Stimulated activated naive CD4-positive, alpha-beta T cell (primary cell): ENCODE data around the gene KL.

ENCODE experiments used
- DNase-seq, 6 experiments: peaks; one replicate each; lab custom pipeline; 2025; lab: John Stamatoyannopoulos, UW

Gene KL

DNA sequence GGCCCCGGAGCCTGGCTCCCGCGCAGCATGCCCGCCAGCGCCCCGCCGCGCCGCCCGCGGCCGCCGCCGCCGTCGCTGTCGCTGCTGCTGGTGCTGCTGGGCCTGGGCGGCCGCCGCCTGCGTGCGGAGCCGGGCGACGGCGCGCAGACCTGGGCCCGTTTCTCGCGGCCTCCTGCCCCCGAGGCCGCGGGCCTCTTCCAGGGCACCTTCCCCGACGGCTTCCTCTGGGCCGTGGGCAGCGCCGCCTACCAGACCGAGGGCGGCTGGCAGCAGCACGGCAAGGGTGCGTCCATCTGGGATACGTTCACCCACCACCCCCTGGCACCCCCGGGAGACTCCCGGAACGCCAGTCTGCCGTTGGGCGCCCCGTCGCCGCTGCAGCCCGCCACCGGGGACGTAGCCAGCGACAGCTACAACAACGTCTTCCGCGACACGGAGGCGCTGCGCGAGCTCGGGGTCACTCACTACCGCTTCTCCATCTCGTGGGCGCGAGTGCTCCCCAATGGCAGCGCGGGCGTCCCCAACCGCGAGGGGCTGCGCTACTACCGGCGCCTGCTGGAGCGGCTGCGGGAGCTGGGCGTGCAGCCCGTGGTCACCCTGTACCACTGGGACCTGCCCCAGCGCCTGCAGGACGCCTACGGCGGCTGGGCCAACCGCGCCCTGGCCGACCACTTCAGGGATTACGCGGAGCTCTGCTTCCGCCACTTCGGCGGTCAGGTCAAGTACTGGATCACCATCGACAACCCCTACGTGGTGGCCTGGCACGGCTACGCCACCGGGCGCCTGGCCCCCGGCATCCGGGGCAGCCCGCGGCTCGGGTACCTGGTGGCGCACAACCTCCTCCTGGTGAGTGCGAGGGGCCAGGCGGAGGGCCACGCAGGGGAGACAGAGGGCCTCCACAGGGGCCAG lies at the start of gene KL:
Gene KL, plus strand, starts transcription at position 10 of the 909 bp plus-strand sequence. Its CDS starts 18 bp downstream, at position 28.
- peak in 2 of 6 experiments; percentile 4 to 9 for DNase-seq

- no peak for DNase-seq
These were observed 48.5 kb upstream of the KL start for GRCh38 chr13:32967584-32968182.

DNA sequence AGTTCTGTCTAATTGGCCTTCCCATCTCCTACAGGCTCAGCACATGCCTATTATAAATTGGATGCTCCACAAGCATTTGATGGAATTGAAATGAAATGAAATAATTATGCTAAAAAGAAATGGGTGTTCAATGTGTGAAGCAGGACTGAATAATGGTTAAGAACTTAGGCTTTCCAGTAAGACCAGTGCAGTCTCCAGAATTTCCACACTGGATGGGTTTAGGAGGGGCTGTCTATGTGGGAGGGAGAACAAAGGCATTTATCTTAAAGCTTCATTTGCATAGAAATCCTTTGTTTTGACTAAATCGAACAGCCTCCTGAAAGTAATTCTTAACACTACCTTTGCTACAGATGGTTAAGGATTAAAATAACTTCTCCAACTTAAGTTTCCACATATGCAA lies 47.9 kb upstream of the KL start:
- DNase-seq: no peak

GRCh38 chr13:32968793-32969192 lies 47.4 kb upstream of the KL start:
- no peak for DNase-seq

- DNase-seq: no peak
These were observed 46.7 kb upstream of the KL start for GRCh38 chr13:32969516-32969941.

GRCh38 chr13:32976056-32976805 lies 40.0 kb upstream of the KL start:
- no peak for DNase-seq

- no peak for DNase-seq
These were observed 39.3 kb upstream of the KL start for GRCh38 chr13:32976912-32977311.

GRCh38 chr13:32977321-32977720 lies 38.9 kb upstream of the KL start:
- no peak for DNase-seq

DNA sequence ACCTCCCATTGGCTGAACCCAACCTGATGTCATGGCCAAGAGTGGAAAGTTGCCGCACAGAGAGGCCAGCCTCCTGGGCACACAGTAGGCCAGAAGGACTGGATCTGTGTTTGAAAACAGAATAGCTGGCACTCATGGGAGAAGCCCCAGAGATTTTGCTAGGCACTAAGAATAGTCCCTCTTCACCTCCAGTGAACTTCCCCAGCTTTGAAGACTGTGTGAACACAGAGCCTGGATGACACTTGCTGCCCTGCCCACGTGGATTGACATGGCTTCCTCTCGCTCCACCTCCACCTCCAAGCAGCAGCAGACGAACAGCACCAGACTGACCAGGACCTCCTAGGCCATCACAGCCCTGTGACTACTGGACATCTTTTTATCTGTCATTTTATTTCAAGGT lies 37.9 kb upstream of the KL start:
- no peak for DNase-seq

- DNase-seq: no peak
These were observed 33.2 kb upstream of the KL start for GRCh38 chr13:32983058-32983457.

GRCh38 chr13:32984857-32985626 lies 31.2 kb upstream of the KL start:
- no peak for DNase-seq

DNA sequence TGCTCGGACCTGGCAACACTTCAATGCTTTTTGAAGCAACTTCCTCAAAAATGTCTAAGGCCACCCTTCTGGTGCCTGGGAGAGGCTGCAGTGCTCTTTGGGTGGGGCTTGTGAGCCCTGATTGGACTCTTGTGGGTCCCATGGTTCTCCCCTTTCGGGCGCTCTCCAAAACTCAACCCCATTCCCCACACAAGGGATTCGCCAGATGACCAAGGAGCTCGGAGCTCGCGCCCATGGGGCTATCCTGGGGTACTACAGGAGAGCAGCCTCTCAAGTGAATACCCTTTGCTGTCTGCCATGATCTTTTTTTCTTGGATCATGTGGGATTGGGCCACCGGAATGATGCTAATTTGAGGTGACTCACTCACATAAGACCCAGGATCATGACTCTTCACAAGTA lies 29.7 kb upstream of the KL start:
- DNase-seq: no peak

DNA sequence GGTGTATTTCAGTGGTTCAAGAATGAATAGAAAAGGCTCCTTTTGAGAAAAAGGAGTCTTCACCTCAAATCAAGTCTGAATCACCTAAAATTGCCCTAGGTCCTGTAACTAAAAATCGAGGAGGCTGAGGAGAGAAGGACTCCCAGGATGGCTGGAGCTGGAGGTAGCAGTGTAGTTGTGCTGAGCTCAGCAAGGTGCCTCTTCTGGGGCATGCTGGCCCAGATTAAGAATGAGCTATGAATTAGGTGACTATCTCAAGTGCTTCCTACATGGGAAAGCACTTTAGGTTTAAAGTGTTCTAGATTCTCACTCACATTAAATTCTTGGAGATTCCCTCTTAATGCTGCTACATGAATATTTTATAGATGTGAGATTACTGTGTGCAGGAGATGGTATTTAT lies 28.8 kb upstream of the KL start:
- DNase-seq: no peak

- DNase-seq: no peak
These were observed 27.5 kb upstream of the KL start for GRCh38 chr13:32988608-32989289.

GRCh38 chr13:32989290-32989667 lies 26.9 kb upstream of the KL start:
- no peak for DNase-seq

- DNase-seq: no peak
These were observed 26.3 kb upstream of the KL start for GRCh38 chr13:32989942-32990341.

DNA sequence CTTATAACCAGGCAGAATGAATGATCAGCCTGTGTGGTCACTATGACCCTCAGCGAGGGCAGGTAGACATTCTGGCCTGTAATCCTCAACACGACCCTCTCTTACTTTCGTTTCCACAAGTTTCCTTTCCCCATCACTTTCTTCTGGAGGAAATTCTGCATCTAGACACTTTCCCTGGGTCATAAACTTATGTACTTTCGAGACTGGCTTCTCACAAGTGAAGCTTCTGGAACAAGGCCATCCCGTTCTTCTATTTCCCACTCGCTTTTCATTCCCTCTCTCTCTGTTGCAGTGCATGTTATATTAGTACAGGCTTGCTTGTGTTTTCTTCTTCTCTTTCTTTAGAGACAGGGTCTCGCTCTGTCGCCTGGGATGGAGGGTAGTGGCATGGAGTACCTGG lies 23.1 kb upstream of the KL start:
- DNase-seq: no peak

- DNase-seq: no peak
These were observed 18.8 kb upstream of the KL start for GRCh38 chr13:32997399-32997798.

DNA sequence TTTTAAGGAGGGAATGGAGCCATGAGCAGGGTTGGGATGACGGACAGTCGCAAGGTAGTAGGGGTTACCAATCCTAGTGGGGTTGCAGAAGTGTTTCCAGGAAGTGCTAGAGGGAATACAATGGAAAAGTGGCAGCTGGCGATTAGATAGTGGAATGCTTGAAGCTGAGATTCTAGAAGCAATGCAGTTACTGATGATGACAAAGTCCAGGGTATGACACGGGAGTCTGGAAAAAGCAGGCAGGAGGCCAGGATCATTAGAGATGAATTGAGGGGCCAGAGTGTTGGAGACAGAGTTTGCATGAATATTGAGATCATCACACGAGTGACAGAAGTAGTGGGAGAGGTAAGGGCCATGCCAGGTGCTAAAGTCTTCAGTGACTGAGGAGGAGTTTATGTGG lies 17.3 kb upstream of the KL start:
- no peak for DNase-seq

DNA sequence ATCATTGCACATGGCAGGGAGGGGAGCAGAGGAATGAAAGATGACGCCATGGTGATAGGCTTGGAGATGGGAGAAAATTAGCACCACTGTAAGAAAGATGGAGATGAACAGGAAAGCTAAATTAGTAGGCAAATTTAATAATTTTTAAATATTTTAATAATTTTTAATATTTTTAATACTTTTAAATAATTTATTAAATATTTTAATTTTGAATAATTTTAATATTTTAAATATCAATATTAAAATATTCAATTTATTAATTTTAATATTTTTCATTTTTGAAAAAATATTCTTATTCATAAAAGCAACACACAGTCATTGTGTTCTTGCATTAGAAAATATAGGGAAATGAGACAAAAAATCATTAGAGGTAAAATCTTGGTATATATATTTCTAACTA lies 15.9 kb upstream of the KL start:
- no peak for DNase-seq

GRCh38 chr13:33003458-33004019 lies 12.7 kb upstream of the KL start:
- no peak for DNase-seq
